Activated CD8-positive, alpha-beta memory T cell treated with anti-CD3 and anti-CD28 coated beads, Interleukin-2, amount 50 U/mL, for 48 hours (primary cell): ENCODE data around the gene MYLK4.
"Not testable (repeated sequence)": the region's sequence is repeated elsewhere in the genome, so short reads cannot be mapped to it uniquely, and the experiment has no call there.

Source experiments
- DNase-seq: peaks from one replicate; pipeline ENCODE4 v3.0.0-alpha.2; 2020

MYLK4 gene

GRCh38 chr6:2777249-2777648, 26.5 kb upstream of the MYLK4 start:
- DNase-seq, result no peak

- DNase-seq, result no peak
Observed at GRCh38 chr6:2775003-2775402, 24.3 kb upstream of the MYLK4 start.

DNA sequence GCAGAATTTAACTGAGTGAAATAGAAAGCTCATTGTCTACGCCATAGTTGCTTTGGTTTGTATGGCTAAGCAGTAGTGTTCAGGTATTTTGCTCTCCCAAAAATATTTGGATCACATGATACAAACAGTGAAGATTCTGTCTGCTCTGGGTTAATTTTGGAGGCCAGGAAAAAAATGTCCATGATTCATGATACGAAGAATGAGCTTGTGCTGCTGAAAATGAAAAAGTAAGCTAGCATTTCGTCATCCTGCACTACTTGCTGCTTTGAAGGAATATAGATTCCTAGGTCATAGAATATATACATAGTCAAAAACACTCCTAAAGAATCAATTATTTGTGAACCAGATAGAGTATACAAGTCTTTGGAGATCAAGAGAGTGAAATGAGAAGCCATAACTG, 22.7 kb upstream of the MYLK4 start:
- DNase-seq, result no peak

- no peak for DNase-seq
Observed at GRCh38 chr6:2772840-2773239, 22.1 kb upstream of the MYLK4 start.

GRCh38 chr6:2771079-2771478, 20.4 kb upstream of the MYLK4 start:
- DNase-seq, result no peak

GRCh38 chr6:2770171-2770570, 19.4 kb upstream of the MYLK4 start:
- DNase-seq, result no peak

DNA sequence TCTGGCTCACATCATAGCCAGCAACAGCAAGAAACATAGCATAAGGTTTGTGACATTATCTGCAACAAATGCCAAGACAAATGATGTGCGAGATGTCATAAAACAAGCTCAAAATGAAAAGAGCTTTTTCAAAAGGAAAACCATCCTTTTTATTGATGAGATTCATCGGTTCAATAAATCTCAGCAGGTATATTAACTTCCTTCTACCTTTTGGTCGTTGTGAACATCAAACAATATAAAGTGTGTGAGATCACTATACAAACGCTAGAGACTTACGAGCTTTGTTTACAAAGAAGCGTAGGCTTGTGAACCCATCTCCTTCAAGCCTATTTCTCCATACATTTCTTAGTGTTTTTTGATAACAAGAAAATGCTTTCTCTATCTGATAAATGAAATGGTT, 18.0 kb upstream of the MYLK4 start:
- DNase-seq, result no peak

GRCh38 chr6:2767657-2768524, 17.2 kb upstream of the MYLK4 start:
- no peak for DNase-seq

- no peak for DNase-seq
Observed at GRCh38 chr6:2766767-2767656, 16.3 kb upstream of the MYLK4 start.

- DNase-seq, result peak; percentile 73
Observed at GRCh38 chr6:2765896-2766766, 15.4 kb upstream of the MYLK4 start.

- peak; percentile 96 for DNase-seq
Observed at GRCh38 chr6:2765166-2765895, 14.6 kb upstream of the MYLK4 start, which contains the start of gene WRNIP1. WRNIP1 (plus strand) TSS chr6:2765393; CDS start chr6:2765623, 230 bp downstream.

- peak; percentile 76 for DNase-seq
Observed at GRCh38 chr6:2764610-2765165, 14.0 kb upstream of the MYLK4 start.

DNA sequence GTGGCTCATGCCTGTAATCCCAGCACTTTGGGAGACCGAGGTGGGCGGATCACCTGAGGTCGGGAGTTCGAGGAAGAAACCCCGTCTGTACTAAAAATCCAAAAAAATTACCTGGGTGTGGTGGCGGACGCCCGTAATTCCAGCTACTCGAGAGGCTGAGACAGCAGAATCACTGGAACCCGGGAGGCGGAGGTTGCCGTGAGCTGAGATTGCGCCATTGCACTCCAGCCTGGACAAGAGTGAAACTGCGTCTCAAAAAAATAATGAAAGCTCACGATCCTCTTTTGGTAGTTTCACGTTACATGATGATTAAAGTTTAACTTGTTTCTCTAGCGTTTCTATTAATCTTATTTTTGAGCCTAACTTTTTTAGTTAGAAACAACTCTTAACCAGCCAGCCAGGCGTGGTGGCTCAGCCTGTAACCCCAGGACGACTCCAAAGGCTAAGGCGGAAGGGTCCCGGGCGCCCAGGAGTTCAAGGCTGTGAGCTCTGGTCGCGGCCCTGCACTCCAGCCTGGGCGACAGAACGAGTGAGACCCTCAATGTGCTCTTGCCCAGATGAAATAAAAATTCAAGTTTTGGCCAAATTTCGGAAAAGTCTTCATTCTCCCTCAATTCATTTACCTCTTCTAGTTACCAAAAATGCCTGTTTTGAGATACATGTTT, 13.3 kb upstream of the MYLK4 start:
- DNase-seq, result no peak

DNA sequence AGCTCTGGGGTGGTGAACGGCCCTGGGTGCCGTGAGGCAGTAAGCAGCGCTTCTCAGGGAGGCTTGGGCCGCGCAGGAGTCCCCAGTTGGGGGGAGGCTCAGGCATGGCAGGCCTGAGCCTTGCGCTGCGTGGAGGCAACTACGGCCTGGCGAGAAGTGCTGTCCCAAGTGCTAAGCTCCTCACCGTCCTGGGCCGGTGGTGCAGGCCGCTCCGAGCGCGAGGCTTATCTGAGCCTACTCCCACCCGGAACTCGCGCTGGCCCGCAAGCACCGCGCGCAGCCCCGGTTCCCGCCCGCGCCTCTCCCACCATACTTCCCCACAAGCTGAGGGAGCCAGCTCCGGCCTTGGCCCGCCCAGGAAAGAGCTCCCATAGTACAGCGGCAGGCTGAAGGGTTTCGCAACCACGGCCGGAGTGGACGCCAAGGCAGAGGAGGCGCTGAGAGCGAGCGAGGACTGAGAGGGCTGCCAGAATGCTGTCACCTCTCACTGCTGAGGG, 12.7 kb upstream of the MYLK4 start:
- no peak for DNase-seq

- DNase-seq, result not testable (repeated sequence)
Observed at GRCh38 chr6:2762868-2763267, 12.1 kb upstream of the MYLK4 start.

DNA sequence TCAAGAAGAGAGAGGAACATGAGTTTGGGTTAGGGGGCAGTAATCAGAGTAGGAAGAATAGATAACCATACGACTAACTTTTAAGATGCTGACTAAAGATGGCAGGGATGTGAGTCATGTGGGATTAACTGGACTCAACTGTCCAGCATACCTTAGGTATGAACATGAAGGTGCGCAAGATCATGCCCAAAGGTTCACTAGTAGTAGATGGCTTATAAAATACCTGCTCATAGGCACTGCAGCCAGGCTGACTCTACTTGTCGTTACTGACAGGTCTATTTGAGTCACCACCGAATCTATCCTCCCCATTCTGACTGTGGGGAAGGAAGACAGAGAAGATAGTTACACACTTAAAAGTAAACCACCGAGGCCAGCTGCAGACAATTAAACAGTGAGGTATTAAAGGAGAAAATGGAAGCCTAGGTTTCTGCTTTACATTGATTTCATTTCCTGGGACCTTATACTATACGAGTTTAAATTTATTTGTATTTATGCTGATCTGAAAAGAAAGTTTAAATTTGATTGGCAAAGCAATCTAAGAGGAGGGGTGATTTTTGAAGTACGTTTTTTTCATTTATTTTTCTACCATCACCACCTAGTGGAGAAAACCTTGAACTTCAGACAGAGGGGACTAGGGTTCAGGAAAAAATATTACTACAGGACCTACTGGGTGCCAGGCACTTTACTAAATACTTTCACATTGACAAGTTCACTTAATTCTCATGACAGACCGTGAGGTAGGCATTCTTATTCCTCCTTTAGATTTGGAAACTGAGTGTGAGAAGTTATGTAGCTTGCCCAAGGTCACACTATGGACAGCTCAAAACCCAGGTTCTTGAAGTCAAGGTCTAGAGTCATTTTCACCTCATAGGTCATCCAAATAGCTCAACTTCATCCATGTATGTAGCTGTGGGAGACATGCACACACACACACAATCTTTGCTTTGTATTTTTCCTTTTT, 10.4 kb upstream of the MYLK4 start:
- DNase-seq, result no peak

DNA sequence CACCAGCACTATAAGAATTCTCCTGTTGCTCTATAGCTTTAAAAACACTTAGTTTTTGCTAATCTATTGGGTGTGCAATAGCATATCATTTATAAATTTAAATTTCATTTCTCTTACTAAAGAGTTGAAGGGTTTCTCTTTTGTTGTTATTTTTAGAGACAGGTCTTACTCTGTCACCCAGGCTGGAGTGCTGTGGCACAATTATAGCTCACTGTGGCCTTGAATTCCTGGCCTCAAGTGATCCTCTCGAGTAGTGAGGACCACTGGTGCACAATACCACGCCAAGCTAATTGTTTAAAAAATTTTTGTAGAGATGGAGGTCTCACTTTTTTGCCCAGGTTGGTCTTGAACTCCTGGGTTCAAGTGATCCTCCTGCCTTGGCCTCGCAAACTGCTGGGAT, 8.3 kb upstream of the MYLK4 start:
- no peak for DNase-seq

GRCh38 chr6:2756687-2757224, 6.0 kb upstream of the MYLK4 start:
- DNase-seq, result no peak

DNA sequence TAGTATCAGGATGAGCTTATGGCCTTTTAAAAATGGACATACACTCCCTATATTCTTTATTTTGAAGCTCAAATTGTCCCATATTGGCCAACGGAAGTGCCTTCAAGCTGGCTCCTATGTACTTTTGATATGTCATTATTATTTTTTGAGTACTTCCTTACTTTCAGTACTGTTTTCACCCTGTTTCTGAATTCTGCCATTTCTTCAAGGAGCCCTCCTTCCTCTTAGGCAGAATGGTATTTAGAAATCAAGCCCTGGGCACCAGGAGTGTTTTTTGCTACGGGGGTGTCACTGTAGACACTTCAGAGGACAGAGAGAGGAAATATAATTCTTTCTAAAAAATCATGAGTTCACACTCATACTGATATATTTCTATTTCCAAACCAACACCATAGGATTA, 5.5 kb upstream of the MYLK4 start:
- DNase-seq, result no peak
